Hepatocyte (in vitro differentiated cells): ENCODE results near the gene CDH18.

Experiments
- CTCF ChIP-seq: fragments of 200-600 bp; sonication (generic); IDR thresholded peaks from 2 replicates; pipeline ENCODE4 v1.5.1; 2016; ENCODE audit warnings: antibody characterized with exemption, mild to moderate bottlenecking; ENCODE audit not compliant: poor library complexity
- EZH2 ChIP-seq: fragments of 200-600 bp; sonication (generic); IDR thresholded peaks from 2 replicates; pipeline ENCODE4 v1.6.1; 2016; ENCODE audit warnings: antibody characterized with exemption, mild to moderate bottlenecking, borderline replicate concordance
- EZH2phosphoT487 ChIP-seq: fragments of 200-600 bp; sonication (generic); IDR thresholded peaks from one replicate; pipeline ENCODE4 v1.6.1; 2018; ENCODE audit warnings: antibody characterized with exemption, mild to moderate bottlenecking, low read depth, moderate library complexity; ENCODE audit not compliant: unreplicated experiment, severe bottlenecking

DNA sequence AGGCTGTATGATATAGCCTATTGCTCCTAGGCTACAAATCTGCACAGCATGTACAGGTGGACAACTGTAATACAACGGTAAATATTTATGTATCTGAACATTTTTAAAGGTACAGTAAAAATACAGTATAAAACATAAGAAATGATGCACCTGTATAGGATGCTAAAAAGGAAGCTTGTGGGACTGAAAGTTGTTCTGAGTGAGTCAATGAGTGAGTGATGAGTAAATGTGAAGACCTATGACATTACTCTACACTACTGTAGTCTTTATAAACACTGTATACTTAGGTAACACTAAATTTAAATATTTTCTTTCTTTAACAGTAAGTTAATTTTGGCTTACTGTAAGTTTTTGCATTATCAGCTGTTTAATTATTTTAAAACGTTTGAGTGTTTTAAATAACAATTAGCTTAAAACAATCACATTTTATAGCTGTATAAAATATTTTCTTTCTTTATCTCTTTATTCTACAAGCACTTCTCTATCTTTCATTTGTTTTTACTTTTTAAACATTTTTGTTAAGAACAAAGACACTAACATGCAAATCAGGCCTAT, 28.1 kb downstream of the CDH18 start:
- TF ChIP-seq CTCF, result no peak
- no peak for TF ChIP-seq EZH2phosphoT487
- TF ChIP-seq EZH2, result no peak
